ENCODE measurements around the gene TAF7. TPM values are rescaled to one million over a fixed set of nuclear protein-coding genes. Genes with fewer than 3 reads are reported as not detected.
"Not testable (repeated sequence)": the region's sequence is repeated elsewhere in the genome, so short reads cannot be mapped to it uniquely, and the experiment has no call there.

Gene TAF7
- total RNA-seq, 1 experiment from 2014 or later, result 90.3 TPM

- Histone ChIP-seq H3K27me3 (ENCODE audit: insufficient read depth, low read length) (no peaks in the 10 kb centered on the region), H2BK120ac (ENCODE audit: low read depth, low read length, poor library complexity, severe bottlenecking) (no peak overlapping the region), H3K4ac (ENCODE audit: low read depth, low read length) (no peak overlapping the region), H2BK12ac (ENCODE audit: insufficient read length, low read depth, low read length) (no peak overlapping the region), H3K4me2 (ENCODE audit: insufficient read depth, insufficient read length, low read length) (peak overlapping the region; percentile 100), H3K14ac (ENCODE audit: insufficient read depth, low read length) (no peak overlapping the region), H3K9me3 (ENCODE audit: control insufficient read depth, low read depth, low read length) (peaks cover 22% of the 10 kb centered on the region), H3K79me1 (ENCODE audit: insufficient read depth, low read depth, low read length, poor library complexity, severe bottlenecking) (peaks cover 2% of the 10 kb centered on the region), H2BK20ac (ENCODE audit: low read depth, low read length, poor library complexity, severe bottlenecking) (no peak overlapping the region), H3K27ac (ENCODE audit: insufficient read length, low read depth, low read length) (no peak overlapping the region), H2BK15ac (ENCODE audit: low read depth, low read length) (no peak overlapping the region), H3K23me2 (ENCODE audit: insufficient read length, low read depth, low read length, poor library complexity, severe bottlenecking) (peaks cover 3% of the 10 kb centered on the region), H3K18ac (ENCODE audit: insufficient read length, low read depth, low read length) (no peak overlapping the region), H4K8ac (replicated peaks; ENCODE audit: insufficient read length, low read depth, low read length) (no peak overlapping the region), H3K4me1 (ENCODE audit: insufficient read depth, low read length) (no peaks in the 10 kb centered on the region), H4K5ac (ENCODE audit: insufficient read length, low read depth, low read length) (no peak overlapping the region), H3T11ph (ENCODE audit: low read length) (no peak overlapping the region), H3K79me2 (ENCODE audit: insufficient read depth, low read length) (peaks cover 6% of the 10 kb centered on the region; the same call in 1 of the 2 replicates), H3K9ac (ENCODE audit: extremely low read depth, insufficient read length, low read length) (no peak overlapping the region), H2BK5ac (ENCODE audit: insufficient read length, low read length) (no peak overlapping the region), H3K23ac (ENCODE audit: insufficient read length, low read depth, low read length) (no peak overlapping the region), H4K20me1 (ENCODE audit: control insufficient read depth, insufficient read depth, insufficient read length) (no peaks in the 10 kb centered on the region), H2AFZ (ENCODE audit: low read length) (no peak overlapping the region), H4K91ac (ENCODE audit: insufficient read length, low read depth, low read length) (no peak overlapping the region), H3K56ac (ENCODE audit: insufficient read length, low read depth, low read length) (no peak overlapping the region), H2AK5ac (ENCODE audit: insufficient read length, low read length) (no peak overlapping the region)
- no peak for DNase-seq
- Mint-ChIP-seq H3K27me3 (ENCODE audit: low read depth) (peaks cover 1% of the 10 kb centered on the region), H3K36me3 (ENCODE audit: insufficient read depth in 1 of 3, low read depth in 3 of 3) (peaks cover 49 to 55% (median 51%) of the 10 kb centered on the region in 3 experiments), H3K9me3 (peaks cover 39 to 74% of the 10 kb centered on the region in 2 experiments), H3K4me3 (peak overlapping the region; percentile 97 to 98; a peak in 4 of 5 replicates), H3K4me1 (peaks cover 9 to 15% of the 10 kb centered on the region in 2 experiments; a peak in 3 of 4 replicates), H3K27ac (no peak overlapping the region)
- no CpG with 5 or more reads among the region's 6 CpGs for WGBS (ENCODE audit: extremely low coverage, insufficient read length, low lambda C conversion rate)
- TF ChIP-seq, protein P1, sequence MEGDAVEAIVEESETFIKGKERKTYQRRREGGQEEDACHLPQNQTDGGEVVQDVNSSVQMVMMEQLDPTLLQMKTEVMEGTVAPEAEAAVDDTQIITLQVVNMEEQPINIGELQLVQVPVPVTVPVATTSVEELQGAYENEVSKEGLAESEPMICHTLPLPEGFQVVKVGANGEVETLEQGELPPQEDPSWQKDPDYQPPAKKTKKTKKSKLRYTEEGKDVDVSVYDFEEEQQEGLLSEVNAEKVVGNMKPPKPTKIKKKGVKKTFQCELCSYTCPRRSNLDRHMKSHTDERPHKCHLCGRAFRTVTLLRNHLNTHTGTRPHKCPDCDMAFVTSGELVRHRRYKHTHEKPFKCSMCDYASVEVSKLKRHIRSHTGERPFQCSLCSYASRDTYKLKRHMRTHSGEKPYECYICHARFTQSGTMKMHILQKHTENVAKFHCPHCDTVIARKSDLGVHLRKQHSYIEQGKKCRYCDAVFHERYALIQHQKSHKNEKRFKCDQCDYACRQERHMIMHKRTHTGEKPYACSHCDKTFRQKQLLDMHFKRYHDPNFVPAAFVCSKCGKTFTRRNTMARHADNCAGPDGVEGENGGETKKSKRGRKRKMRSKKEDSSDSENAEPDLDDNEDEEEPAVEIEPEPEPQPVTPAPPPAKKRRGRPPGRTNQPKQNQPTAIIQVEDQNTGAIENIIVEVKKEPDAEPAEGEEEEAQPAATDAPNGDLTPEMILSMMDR (conservative IDR thresholded peaks at IDR 0.05), result no peak
Measured at GRCh38 chr5:141319202-141319601, 1.4 kb downstream of the TAF7 start.

DNA sequence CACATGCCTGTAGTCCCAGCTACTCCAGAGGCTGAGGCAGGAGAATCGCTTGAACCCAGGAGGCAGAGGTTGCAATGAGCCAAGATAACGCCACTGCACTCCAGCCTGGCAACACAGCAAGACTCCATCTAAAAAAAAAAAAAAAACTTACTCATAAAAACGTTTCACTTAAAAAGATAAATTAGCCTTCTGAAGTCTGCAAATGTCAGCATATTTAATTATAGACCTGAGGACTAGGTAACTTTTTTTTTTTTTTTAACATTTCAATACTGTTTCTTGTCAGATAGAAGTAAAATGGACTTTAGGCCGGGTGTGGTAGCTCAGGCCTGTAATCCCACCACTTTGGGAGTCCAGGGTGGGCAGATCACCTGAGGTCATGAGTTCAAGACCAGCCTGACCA, 3.6 kb downstream of the TAF7 start:
- H3K4ac ChIP-seq (ENCODE audit: low read depth, low read length); H3K14ac ChIP-seq (ENCODE audit: insufficient read depth, low read length); H3K18ac ChIP-seq (ENCODE audit: insufficient read length, low read depth, low read length); H2BK5ac ChIP-seq (ENCODE audit: insufficient read length, low read length); H3K27ac Mint-ChIP-seq; H3K9ac ChIP-seq (ENCODE audit: extremely low read depth, insufficient read length, low read length); H4K5ac ChIP-seq (ENCODE audit: insufficient read length, low read depth, low read length); H4K91ac ChIP-seq (ENCODE audit: insufficient read length, low read depth, low read length); H3T11ph ChIP-seq (ENCODE audit: low read length); H2AK5ac ChIP-seq (ENCODE audit: insufficient read length, low read length); H3K4me2 ChIP-seq (ENCODE audit: insufficient read depth, insufficient read length, low read length); H3K27ac ChIP-seq (ENCODE audit: insufficient read length, low read depth, low read length); H3K23ac ChIP-seq (ENCODE audit: insufficient read length, low read depth, low read length); DNase-seq; H2BK20ac ChIP-seq (ENCODE audit: low read depth, low read length, poor library complexity, severe bottlenecking); H3K79me1 ChIP-seq (ENCODE audit: insufficient read depth, low read depth, low read length, poor library complexity, severe bottlenecking); H4K8ac ChIP-seq (replicated peaks; ENCODE audit: insufficient read length, low read depth, low read length); H2BK15ac ChIP-seq (ENCODE audit: low read depth, low read length); H3K4me1 ChIP-seq (ENCODE audit: insufficient read depth, low read length); H3K56ac ChIP-seq (ENCODE audit: insufficient read length, low read depth, low read length); H3K27me3 Mint-ChIP-seq (ENCODE audit: low read depth); H3K27me3 ChIP-seq (ENCODE audit: insufficient read depth, low read length); H2BK12ac ChIP-seq (ENCODE audit: insufficient read length, low read depth, low read length); H2AFZ ChIP-seq (ENCODE audit: low read length); H3K4me3 Mint-ChIP-seq; H4K20me1 ChIP-seq (ENCODE audit: control insufficient read depth, insufficient read depth, insufficient read length); H3K79me2 ChIP-seq (ENCODE audit: insufficient read depth, low read length); H3K23me2 ChIP-seq (ENCODE audit: insufficient read length, low read depth, low read length, poor library complexity, severe bottlenecking); H2BK120ac ChIP-seq (ENCODE audit: low read depth, low read length, poor library complexity, severe bottlenecking): not testable (repeated sequence)
- peaks cover 22% of the 10 kb centered on the region for H3K9me3 ChIP-seq (ENCODE audit: control insufficient read depth, low read depth, low read length)
- Mint-ChIP-seq H3K36me3 (ENCODE audit: insufficient read depth in 1 of 3, low read depth in 3 of 3) (peaks cover 49 to 62% (median 51%) of the 10 kb centered on the region in 3 experiments), H3K4me1 (peaks cover 9 to 15% of the 10 kb centered on the region in 2 experiments; a peak in 3 of 4 replicates), H3K9me3 (peaks cover 39 to 70% of the 10 kb centered on the region in 2 experiments)
- WGBS (ENCODE audit: extremely low coverage, insufficient read length, low lambda C conversion rate), result no CpG with 5 or more reads among the region's 4 CpGs

All from H9 (cell line).